ENCODE results near the gene PUM1. TPM values are rescaled to one million over a fixed set of nuclear protein-coding genes. Genes with fewer than 3 reads are reported as not detected.

PUM1 gene
- total and polyA plus RNA-seq, 2 of the 8 experiments (the other 6 are each of a cell fraction or from before 2014, with no cell fraction given): 122 to 177 TPM

GRCh38 chr1:30976143-30976542 lies 89.4 kb downstream of the PUM1 start (continued):
- TF ChIP-seq CHD7 (IDR thresholded peaks at IDR 0.05; ENCODE audit: insufficient replicate concordance, low read length) (no peak), ATF3 (IDR thresholded peaks at IDR 0.05; ENCODE audit: insufficient read depth, low read depth, low read length) (no peak), PHF8 (conservative IDR thresholded peaks at IDR 0.05; ENCODE audit: low read depth, low read length) (no peak), RNF2 (IDR thresholded peaks at IDR 0.05; ENCODE audit: borderline replicate concordance, low read depth, low read length, missing control alignments, poor library complexity, severe bottlenecking) (no peak), ASH2L (IDR thresholded peaks at IDR 0.05; ENCODE audit: low read length) (no peak), POLR2AphosphoS5 (IDR thresholded peaks at IDR 0.05; ENCODE audit: low read depth, low read length) (no peak), MAX (IDR thresholded peaks at IDR 0.05) (no peak), CTCF (IDR thresholded peaks at IDR 0.05; ENCODE audit: control extremely low read depth in 1 of 3, insufficient read depth in 1 of 3, low read depth in 1 of 3, low read length in 3 of 3) (no peak)

Measured in H1 (cell line).